HEK293 (cell line): ENCODE measurements around the gene CDKN2AIP.

Experiments
- CTCF ChIA-PET: fragments of 350-600 bp; formaldehyde crosslinking; extraction: SDS; loops from one replicate; lab custom pipeline; 2021; ENCODE audit warnings: antibody characterized with exemption; lab: Yijun Ruan, JAX
- POLR2A ChIA-PET: fragments of 300-600 bp; formaldehyde crosslinking; extraction: SDS; loops from one replicate; lab custom pipeline; 2020; ENCODE audit warnings: antibody characterized with exemption, inconsistent platforms; lab: Yijun Ruan, JAX
- H3K27ac ChIP-seq: fragments of 200-500 bp; sonication (Bioruptor generic); 2 replicates; pipeline ENCODE4 v1.5.1; 2014; ENCODE audit warnings: low read depth, low read length, control low read depth, inconsistent platforms; ENCODE audit errors: extremely low read depth
- H3K36me3 ChIP-seq, 2 experiments: fragments of 200-500 bp in 1 of 2; sonication (Bioruptor generic) in 1 of 2; 1 replicate in 1 of 2; 2 replicates in 1 of 2; pipeline ENCODE4 v1.5.1; 2014 to 2017; ENCODE audit warnings: inconsistent platforms in 2 of 2, low read length in 2 of 2; ENCODE audit not compliant: control insufficient read depth in 2 of 2, insufficient read depth in 1 of 2
- H3K4me1 ChIP-seq: fragments of 200-500 bp; sonication (Bioruptor generic); 2 replicates; pipeline ENCODE4 v1.5.1; 2014; ENCODE audit warnings: mild to moderate bottlenecking, low read length, inconsistent platforms; ENCODE audit not compliant: control insufficient read depth, insufficient read depth
- H3K4me3 ChIP-seq: 2 replicates; pipeline ENCODE4 v1.5.1; 2011; ENCODE audit warnings: low read depth, mild to moderate bottlenecking, control low read depth, low read length, moderate library complexity
- H3K9me3 ChIP-seq: fragments of 200-500 bp; sonication (Bioruptor generic); 2 replicates; pipeline ENCODE4 v1.5.1; 2014; ENCODE audit warnings: low read depth, low read length, inconsistent platforms; ENCODE audit not compliant: control insufficient read depth, insufficient read depth
- FEZF1 ChIP-seq: fragments of 450-650 bp; formaldehyde crosslinking; IDR thresholded peaks from 2 replicates; pipeline ENCODE4 v1.5.1; 2016; ENCODE audit warnings: missing biosample characterization, missing genetic modification characterization
- GFI1B ChIP-seq: fragments of 450-650 bp; formaldehyde crosslinking; IDR thresholded peaks from 2 replicates; pipeline ENCODE4 v1.5.1; 2016; ENCODE audit warnings: missing biosample characterization, missing genetic modification characterization
- SCRT1 ChIP-seq: fragments of 450-650 bp; formaldehyde crosslinking; IDR thresholded peaks from 2 replicates; pipeline ENCODE4 v1.5.1; 2016; ENCODE audit warnings: missing biosample characterization, missing genetic modification characterization, borderline replicate concordance
- TSHZ1 ChIP-seq: fragments of 450-650 bp; formaldehyde crosslinking; IDR thresholded peaks from 2 replicates; pipeline ENCODE4 v1.5.1; 2016; ENCODE audit warnings: missing biosample characterization, missing genetic modification characterization, borderline replicate concordance
- ZNF10 ChIP-seq: fragments of 450-650 bp; formaldehyde crosslinking; IDR thresholded peaks from 2 replicates; pipeline ENCODE4 v1.5.1; 2017; ENCODE audit warnings: missing biosample characterization, missing genetic modification characterization
- ZNF155 ChIP-seq: fragments of 450-650 bp; formaldehyde crosslinking; IDR thresholded peaks from 2 replicates; pipeline ENCODE4 v1.5.1; 2016; ENCODE audit warnings: missing biosample characterization, missing genetic modification characterization
- ZNF169 ChIP-seq: fragments of 450-650 bp; formaldehyde crosslinking; IDR thresholded peaks from 2 replicates; pipeline ENCODE4 v1.5.1; 2016; ENCODE audit warnings: missing biosample characterization, missing genetic modification characterization
- ZNF37A ChIP-seq: fragments of 450-650 bp; IDR thresholded peaks from 2 replicates; pipeline ENCODE4 v1.5.1; 2018; ENCODE audit warnings: missing biosample characterization, missing genetic modification characterization
- ZNF398 ChIP-seq: fragments of 450-650 bp; formaldehyde crosslinking; IDR thresholded peaks from 2 replicates; pipeline ENCODE4 v1.5.1; 2017; ENCODE audit warnings: missing biosample characterization, missing genetic modification characterization
- ZNF513 ChIP-seq: fragments of 450-650 bp; IDR thresholded peaks from 2 replicates; pipeline ENCODE4 v1.5.1; 2018; ENCODE audit warnings: missing biosample characterization, missing genetic modification characterization
- ZNF518A ChIP-seq: fragments of 450-650 bp; formaldehyde crosslinking; conservative IDR thresholded peaks from 2 replicates; pipeline ENCODE4 v1.5.1; 2016; ENCODE audit warnings: low read depth, missing biosample characterization, missing genetic modification characterization
- ZNF571 ChIP-seq: fragments of 450-650 bp; formaldehyde crosslinking; IDR thresholded peaks from 2 replicates; pipeline ENCODE4 v1.5.0; 2017; ENCODE audit warnings: missing biosample characterization, missing genetic modification characterization
- ZNF580 ChIP-seq: fragments of 450-650 bp; formaldehyde crosslinking; IDR thresholded peaks from 2 replicates; pipeline ENCODE4 v1.5.1; 2016; ENCODE audit warnings: missing biosample characterization, missing genetic modification characterization
- ZNF645 ChIP-seq: fragments of 450-650 bp; formaldehyde crosslinking; IDR thresholded peaks from 2 replicates; pipeline ENCODE4; 2016; ENCODE audit warnings: missing biosample characterization, missing genetic modification characterization
- ZNF664 ChIP-seq: fragments of 450-650 bp; formaldehyde crosslinking; IDR thresholded peaks from 2 replicates; pipeline ENCODE4 v1.5.1; 2016; ENCODE audit warnings: missing biosample characterization, missing genetic modification characterization
- ZNF704 ChIP-seq: fragments of 450-650 bp; formaldehyde crosslinking; IDR thresholded peaks from 2 replicates; pipeline ENCODE4 v1.5.1; 2016; ENCODE audit warnings: missing biosample characterization, missing genetic modification characterization
- ZNF791 ChIP-seq: fragments of 450-650 bp; formaldehyde crosslinking; IDR thresholded peaks from 2 replicates; pipeline ENCODE4 v1.5.1; 2016; ENCODE audit warnings: missing biosample characterization, missing genetic modification characterization
- ZSCAN23 ChIP-seq: fragments of 450-650 bp; formaldehyde crosslinking; IDR thresholded peaks from 2 replicates; pipeline ENCODE4 v1.5.1; 2016; ENCODE audit warnings: missing biosample characterization, missing genetic modification characterization

The CDKN2AIP gene

GRCh38 chr4:183411291-183411861, 33.1 kb upstream of the CDKN2AIP start:
- ChIA-PET CTCF (no interaction called here), POLR2A (no interaction called here)
- Histone ChIP-seq H3K27ac (no peak overlapping the region), H3K36me3 (no peaks in the 10 kb centered on the region), H3K9me3 (no peaks in the 10 kb centered on the region), H3K4me3 (no peak overlapping the region), H3K4me1 (no peaks in the 10 kb centered on the region)
- TF ChIP-seq TSHZ1 (tag by site-specific recombination) = no peak
- TF ChIP-seq ZNF518A (tag by site-specific recombination) = no peak
- TF ChIP-seq GFI1B = no peak
- TF ChIP-seq ZNF37A (tag by site-specific recombination) = no peak
- no peak for TF ChIP-seq ZNF645 (tag by site-specific recombination)
- TF ChIP-seq ZNF398 (tag by site-specific recombination) = no peak
- no peak for TF ChIP-seq ZNF513
- no peak for TF ChIP-seq ZNF169 (tag by site-specific recombination)
- TF ChIP-seq FEZF1 = no peak
- TF ChIP-seq ZNF571 (tag by site-specific recombination) = no peak
- no peak for TF ChIP-seq ZNF704 (tag by site-specific recombination)
- no peak for TF ChIP-seq ZNF580 (tag by site-specific recombination)
- no peak for TF ChIP-seq ZNF155 (tag by site-specific recombination)
- no peak for TF ChIP-seq ZNF664
- TF ChIP-seq ZNF10 = no peak
- TF ChIP-seq ZNF791 (tag by site-specific recombination) = no peak
- no peak for TF ChIP-seq SCRT1 (tag by site-specific recombination)
- TF ChIP-seq ZSCAN23 (tag by site-specific recombination) = no peak
